Testis (tissue), 2 donors: ENCODE measurements around the gene ITCH.

ENCODE experiments used
- CTCF ChIP-seq, 3 experiments: fragments of 450-650 bp in 2 of 3; fragments of 200-600 bp in 1 of 3; sonication (generic) in 1 of 3; IDR thresholded peaks; one replicate each; pipeline ENCODE4 v1.5.1; 2016 to 2019; ENCODE audit warnings: antibody characterized with exemption in 3 of 3, mild to moderate bottlenecking in 2 of 3, moderate library complexity in 1 of 3
- POLR2A ChIP-seq: fragments of 450-650 bp; IDR thresholded peaks from one replicate; pipeline ENCODE4 v1.6.1; 2017; ENCODE audit warnings: antibody characterized with exemption, mild to moderate bottlenecking, moderate library complexity

DNA sequence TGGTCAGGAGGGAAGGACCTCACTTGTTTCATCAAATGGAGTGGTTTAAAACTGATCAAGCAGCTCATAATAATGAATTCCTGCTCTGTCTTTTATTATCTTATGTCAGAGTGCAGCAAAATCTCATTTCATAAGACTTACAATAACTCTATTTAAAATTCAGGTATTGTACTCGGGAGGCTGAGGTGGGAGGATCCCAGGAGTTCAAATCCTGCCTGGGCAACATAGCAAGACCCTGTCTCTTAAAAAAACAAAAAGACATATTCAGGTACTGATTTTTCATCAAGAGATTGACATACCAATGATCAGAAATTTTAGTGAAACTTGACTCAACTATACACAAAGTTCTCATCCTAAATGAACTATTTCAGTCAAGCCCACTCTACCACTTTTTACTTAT lies 147.5 kb downstream of the ITCH start:
- no peak for TF ChIP-seq CTCF (IDR thresholded peaks at IDR 0.05)
- no peak for TF ChIP-seq POLR2A
